Hepatocyte (in vitro differentiated cells): ENCODE results near the gene KDM6A.

Experiments
- EZH2 ChIP-seq: fragments of 200-600 bp; sonication (generic); IDR thresholded peaks from 2 replicates; pipeline ENCODE4 v1.6.1; 2016; ENCODE audit warnings: antibody characterized with exemption, mild to moderate bottlenecking, borderline replicate concordance
- TF ChIP-seq, protein P1 (sequence below): fragments of 200-600 bp; sonication (generic); IDR thresholded peaks from 2 replicates; pipeline ENCODE4 v1.5.1; 2016; ENCODE audit warnings: antibody characterized with exemption, mild to moderate bottlenecking; ENCODE audit not compliant: poor library complexity

DNA sequence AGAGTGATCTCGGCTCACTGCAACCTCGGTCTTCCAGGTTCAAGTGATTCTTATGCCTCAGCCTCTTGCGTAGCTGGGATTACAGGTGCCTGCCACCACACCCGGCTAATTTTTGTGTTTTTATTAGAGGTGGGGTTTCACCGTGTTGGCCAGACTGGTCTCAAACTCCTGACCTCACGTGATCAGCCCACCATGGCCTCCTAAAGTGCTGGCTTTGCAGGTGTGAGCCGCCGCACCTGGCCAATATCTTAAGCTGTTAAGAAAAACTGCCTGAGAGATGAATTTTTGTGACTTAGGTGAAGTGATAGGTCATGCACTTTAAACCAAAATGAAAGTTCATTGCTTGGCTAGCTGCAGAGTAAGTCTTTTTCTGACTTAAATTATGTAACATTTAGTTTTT is 5.8 kb downstream of the KDM6A start:
- TF ChIP-seq, protein P1, sequence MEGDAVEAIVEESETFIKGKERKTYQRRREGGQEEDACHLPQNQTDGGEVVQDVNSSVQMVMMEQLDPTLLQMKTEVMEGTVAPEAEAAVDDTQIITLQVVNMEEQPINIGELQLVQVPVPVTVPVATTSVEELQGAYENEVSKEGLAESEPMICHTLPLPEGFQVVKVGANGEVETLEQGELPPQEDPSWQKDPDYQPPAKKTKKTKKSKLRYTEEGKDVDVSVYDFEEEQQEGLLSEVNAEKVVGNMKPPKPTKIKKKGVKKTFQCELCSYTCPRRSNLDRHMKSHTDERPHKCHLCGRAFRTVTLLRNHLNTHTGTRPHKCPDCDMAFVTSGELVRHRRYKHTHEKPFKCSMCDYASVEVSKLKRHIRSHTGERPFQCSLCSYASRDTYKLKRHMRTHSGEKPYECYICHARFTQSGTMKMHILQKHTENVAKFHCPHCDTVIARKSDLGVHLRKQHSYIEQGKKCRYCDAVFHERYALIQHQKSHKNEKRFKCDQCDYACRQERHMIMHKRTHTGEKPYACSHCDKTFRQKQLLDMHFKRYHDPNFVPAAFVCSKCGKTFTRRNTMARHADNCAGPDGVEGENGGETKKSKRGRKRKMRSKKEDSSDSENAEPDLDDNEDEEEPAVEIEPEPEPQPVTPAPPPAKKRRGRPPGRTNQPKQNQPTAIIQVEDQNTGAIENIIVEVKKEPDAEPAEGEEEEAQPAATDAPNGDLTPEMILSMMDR: no peak
- TF ChIP-seq EZH2: no peak
